NCI-H1436 (cell line): ENCODE results near the gene SAMD5.

Source experiments
- DNase-seq: peaks from one replicate; lab custom pipeline; 2025; lab: John Stamatoyannopoulos, UW

Gene SAMD5

DNA sequence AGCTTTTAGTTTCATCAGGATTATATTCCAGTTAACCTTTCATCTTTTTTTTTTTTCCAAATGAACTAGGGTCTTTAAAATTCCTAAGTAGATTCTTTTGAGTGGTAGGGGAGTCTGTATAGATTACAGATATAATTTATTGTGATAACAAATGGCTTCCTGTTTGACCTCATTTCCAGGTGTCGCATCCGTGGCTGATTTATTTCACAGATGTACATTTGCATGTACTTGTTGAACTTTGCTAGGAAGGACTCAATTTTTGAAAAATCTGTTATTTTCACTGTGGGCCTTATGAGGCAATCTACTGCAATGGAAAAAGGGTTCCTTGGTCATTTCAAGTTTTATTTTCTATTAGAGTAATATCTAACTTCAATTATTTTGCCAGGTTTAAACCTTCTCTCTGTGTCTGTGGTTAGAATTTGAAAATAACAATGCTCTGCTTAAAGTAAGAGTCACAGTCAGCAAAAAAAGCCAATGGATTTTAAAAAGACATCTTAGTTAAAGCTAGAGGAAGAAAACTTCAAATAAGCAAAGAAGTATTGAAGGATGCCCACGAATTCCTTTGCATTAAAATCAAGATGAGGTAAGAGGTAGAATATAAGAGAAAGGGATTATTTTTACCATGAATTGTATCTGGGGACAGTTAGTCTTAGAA, 57.9 kb downstream of the SAMD5 start:
- DNase-seq: no peak

- DNase-seq: no peak
Observed at GRCh38 chr6:147567141-147567805, 58.8 kb downstream of the SAMD5 start.

DNA sequence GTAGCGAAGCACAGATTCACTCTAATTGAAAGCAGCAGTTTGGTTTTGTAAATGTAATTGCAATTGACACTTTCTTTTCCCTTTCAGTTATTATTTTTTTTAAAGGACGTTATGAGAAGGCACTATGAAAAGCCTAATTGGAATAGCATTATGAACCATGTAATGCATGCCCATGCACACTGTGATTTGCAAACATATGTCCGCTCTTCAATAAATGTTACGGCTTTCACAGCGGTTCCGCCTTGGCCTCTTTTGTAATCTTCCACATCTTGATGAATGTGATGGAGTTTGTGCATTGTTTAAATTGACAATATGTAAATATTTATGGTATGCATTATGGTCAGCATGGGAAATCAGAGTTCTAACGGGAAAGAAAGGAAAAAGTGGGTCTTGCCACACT, 61.3 kb downstream of the SAMD5 start:
- no peak for DNase-seq

- DNase-seq: no peak
Observed at GRCh38 chr6:147570681-147571080, 62.2 kb downstream of the SAMD5 start.

GRCh38 chr6:147577488-147577887, 69.0 kb downstream of the SAMD5 start:
- no peak for DNase-seq

DNA sequence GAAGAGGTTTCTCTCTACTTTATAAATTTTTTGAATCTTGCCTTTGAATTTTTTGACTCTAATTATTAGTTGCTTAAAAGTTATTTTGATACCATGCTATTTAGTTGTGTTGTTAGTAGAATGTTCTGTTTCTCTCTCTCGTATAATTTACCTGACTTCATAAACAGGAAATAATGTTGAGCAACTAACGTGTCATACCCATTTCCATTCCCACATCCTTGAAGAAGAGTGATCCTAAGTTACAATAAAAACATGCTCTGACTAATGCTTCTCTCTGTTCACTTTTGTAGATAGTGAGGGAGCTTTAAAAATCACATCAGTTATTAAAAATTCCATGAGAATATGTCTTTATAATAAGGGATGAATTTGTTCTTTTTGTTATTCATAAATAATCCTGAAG, 69.7 kb downstream of the SAMD5 start:
- no peak for DNase-seq

DNA sequence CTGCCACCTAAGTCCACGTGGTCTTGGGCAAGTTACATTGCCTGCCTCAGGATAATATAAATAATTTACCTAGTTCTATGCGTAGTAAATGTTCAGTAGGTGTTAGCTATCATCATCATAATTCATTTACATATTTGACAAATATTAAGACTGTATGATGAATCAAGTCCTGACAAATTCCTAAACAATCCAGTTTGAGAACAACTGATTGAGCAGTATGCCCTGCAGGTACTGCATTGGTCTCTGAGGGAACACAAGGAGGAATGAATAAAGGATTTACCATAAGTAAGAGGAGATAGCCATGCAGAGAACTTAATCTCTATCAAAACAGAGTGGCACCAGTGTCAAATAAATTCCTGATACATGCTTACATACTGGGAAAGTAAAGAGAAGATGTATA, 70.4 kb downstream of the SAMD5 start:
- no peak for DNase-seq

GRCh38 chr6:147579667-147580066, 71.2 kb downstream of the SAMD5 start:
- no peak for DNase-seq

GRCh38 chr6:147582991-147583390, 74.5 kb downstream of the SAMD5 start:
- DNase-seq: no peak

DNA sequence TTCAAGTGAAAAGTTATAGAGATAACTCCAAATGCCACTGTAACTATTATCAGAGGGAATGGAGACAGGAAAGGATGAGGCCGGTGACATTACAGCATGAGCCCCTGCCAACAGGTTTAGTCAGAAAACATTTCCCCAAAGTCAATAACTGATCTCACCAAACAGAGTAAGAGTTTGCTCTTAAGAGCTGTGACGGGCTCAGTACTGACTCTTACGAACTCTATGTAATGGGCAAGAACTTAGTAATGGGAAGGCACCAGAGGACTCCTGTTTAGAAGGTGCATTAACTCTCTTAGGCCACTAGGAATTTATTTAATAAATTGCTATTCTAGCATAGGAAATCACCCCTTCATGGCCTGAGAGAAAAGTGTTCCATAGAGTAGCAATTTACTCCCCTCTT, 76.8 kb downstream of the SAMD5 start:
- no peak for DNase-seq

- no peak for DNase-seq
Observed at GRCh38 chr6:147586044-147586443, 77.6 kb downstream of the SAMD5 start.

DNA sequence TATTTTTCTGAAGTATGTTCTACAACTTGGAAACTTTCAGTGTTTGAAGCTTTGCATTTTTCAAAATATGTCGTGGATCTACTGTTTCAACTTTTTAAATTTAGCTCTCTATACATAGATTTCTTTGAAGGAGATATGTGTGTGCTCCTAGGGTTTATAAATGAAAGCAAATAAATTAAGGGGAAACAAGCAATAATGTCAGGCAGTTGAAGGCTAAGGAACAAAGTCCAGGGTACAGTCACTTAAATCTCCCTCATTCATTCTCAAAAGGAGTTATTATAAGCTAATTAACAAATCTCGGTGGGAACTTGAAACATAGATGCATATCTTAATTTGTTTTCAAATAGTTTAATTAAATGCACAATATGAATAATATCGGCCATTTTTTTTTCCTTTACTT, 79.4 kb downstream of the SAMD5 start:
- DNase-seq: no peak

DNA sequence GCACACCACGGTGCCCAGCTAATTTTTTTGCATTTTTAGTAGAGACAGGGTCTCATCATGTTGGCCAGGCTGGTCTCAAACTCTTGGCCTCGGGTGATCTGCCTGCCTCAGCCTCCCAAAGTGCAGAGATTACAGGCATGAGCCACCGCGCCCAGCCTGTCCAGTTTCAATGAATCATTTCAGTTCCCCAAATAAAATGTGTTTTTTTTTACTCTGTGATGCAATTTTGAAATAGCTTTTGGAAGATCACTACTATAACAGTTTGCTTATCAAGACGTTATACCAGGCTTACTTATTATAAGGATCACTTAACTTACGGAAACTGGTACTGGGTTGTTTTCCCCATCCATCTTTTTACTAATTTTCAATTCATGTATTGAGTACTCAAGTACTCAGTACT, 80.0 kb downstream of the SAMD5 start:
- no peak for DNase-seq

DNA sequence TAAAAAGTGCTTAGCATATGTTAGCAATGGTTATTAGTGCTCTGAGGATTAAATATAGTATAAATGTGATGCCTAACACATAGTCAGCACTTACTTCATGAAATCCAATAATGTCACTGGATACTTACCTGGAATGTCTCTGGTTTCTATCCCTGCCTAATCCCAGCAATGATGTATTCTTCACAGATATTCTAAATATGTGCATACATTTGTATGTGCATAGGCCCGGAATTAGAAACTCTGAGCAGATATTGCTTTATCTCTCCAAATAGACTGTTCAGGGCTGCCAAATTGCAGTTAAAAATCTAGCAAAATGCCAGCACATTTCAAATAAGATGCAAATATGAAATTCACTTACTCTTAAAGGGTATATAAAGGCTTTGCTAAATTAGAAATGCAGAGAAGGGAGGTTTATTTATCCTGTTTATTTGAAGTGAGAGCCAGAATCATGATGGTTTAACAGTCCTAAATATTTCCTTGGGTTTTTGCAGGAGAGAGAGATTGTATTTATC, 81.3 kb downstream of the SAMD5 start:
- DNase-seq: no peak

- DNase-seq: no peak
Observed at GRCh38 chr6:147595961-147596360, 87.5 kb downstream of the SAMD5 start.

DNA sequence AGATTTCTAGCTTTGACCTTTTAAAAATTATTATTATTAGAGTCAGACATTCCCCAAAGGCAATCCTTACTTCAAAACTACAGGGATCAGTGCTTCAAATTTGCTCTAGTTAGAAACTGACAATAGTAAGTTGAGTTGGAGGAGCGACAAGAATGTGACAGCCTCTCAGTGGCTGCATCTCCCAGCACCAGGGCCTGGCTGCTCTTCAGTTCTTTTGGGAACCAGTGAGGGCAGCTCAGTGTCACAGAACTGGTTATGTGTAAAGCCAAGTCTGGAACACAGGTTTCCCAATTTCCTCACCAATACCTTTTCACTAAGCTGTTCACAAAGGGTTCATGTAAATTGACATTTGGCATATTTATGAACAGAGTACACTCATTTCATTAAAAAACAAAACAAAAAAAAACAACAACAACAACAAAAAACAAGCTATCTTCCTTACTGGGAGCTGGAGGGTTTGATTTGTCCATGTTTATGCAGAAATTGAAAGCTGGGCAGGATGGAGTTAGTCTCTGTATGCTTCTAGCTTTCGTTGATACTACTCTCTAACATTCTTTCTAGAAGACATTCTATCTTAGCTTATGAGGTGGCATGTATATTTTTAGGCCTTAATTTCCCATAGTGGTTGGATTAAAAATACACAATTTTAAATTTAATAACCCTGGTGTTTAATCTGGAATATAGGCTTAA, 95.0 kb downstream of the SAMD5 start:
- no peak for DNase-seq

DNA sequence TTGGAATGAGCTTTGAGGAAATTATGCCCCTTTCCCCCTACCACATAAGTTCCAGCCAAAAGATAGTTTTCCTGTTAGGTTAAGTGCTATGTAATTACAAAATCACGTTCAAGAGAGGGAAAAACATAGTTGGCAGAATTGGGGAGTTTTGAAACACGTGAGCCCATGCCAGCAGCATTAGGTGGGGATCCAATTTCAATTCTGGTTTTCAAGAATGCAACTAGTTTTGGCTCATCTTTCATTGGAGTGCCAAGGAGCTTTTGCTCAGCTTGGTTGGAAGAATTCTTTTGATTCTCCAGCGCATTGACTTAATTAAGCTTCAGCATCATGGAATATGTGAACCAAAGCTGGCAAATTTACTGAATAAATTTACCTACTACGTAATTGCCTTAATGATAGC, 95.9 kb downstream of the SAMD5 start:
- DNase-seq: no peak

DNA sequence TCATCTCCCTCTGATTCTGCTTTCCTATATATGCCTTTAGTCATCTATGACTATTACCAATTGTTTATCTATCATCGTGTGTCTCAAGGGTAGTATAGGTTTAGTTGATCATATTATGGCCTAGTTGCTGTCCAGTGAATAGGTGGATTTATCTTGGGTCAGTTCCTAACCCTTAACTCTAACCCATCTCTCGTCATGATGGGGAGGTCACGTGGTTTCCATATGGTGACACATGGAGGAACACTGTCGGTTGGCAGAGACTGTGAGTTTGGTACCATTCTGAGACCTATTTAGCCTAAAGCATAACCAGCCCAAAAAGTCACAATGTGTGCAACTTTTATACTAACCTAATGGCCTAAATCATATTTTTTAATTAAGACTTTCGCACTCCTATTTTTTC, 103.5 kb downstream of the SAMD5 start:
- DNase-seq: no peak

DNA sequence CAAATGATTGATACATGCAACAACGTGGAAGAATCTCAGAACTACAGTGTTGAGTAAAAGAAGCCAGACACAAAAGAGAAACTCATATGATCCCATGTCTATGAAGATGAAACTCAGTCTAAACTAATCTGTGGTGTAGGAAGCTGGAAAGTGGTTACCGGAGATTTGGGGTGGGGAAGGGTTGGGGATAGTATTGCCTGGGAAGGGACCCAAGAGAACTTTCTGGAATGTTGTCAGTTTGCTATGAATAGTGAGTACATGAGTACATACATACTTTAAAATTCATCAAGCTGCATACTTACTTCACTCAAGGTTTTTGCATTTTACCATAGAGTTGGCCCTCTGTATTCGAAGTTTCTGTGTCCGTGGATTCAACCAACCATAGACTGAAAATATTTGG, 106.0 kb downstream of the SAMD5 start:
- no peak for DNase-seq

- no peak for DNase-seq
Observed at GRCh38 chr6:147615659-147616456, 107.4 kb downstream of the SAMD5 start.

GRCh38 chr6:147617366-147617765, 108.9 kb downstream of the SAMD5 start:
- no peak for DNase-seq

DNA sequence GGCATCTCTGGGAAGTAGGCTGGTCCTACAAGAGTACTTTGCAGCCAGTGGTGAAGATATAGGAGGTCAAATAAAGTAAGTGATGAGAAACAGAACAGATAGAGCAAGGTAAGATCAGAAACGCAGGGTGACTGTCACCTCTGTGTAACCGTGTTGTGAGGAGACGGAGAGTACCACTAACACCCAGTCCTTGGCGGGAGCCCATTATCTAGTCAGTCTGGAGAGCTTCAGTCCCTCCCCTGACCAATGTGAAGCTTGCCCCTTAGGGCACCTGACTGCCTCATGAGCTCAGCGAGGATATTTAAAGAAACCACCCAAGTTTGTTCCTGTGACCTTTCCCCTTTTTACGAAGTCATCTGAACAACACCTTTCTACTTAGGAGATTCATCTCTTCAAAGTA, 110.0 kb downstream of the SAMD5 start:
- no peak for DNase-seq
